Parathyroid adenoma (tissue), 2 donors: ENCODE results near the gene CPM.

Experiments used
- H2AFZ ChIP-seq: fragments of 300-600 bp; sonication (generic); one replicate; pipeline ENCODE4 v1.7.0; 2017; ENCODE audit warnings: antibody characterized with exemption, mild to moderate bottlenecking
- H3K27ac ChIP-seq: fragments of 300-600 bp; sonication (generic); one replicate; pipeline ENCODE4 v1.7.0; 2017
- H3K27me3 ChIP-seq: fragments of 300-600 bp; sonication (generic); one replicate; pipeline ENCODE4 v1.7.0; 2017; ENCODE audit warnings: low read length; ENCODE audit not compliant: control insufficient read depth, insufficient read depth
- H3K36me3 ChIP-seq: fragments of 300-600 bp; sonication (generic); one replicate; pipeline ENCODE4 v1.7.0; 2017; ENCODE audit warnings: low read length; ENCODE audit not compliant: control insufficient read depth, insufficient read depth
- H3K4me1 ChIP-seq: fragments of 300-600 bp; sonication (generic); one replicate; pipeline ENCODE4 v1.7.0; 2017; ENCODE audit warnings: control low read depth
- H3K4me2 ChIP-seq: fragments of 300-600 bp; sonication (generic); one replicate; pipeline ENCODE4 v1.7.0; 2017; ENCODE audit warnings: low read length
- H3K4me3 ChIP-seq: fragments of 300-600 bp; sonication (generic); one replicate; pipeline ENCODE4 v1.7.0; 2017; ENCODE audit warnings: low read depth, low read length
- H3K79me2 ChIP-seq: fragments of 300-600 bp; sonication (generic); one replicate; pipeline ENCODE4 v1.7.0; 2017; ENCODE audit warnings: control low read depth
- H3K9ac ChIP-seq: fragments of 300-600 bp; sonication (generic); one replicate; pipeline ENCODE4 v1.7.0; 2017; ENCODE audit warnings: mild to moderate bottlenecking
- H3K9me3 ChIP-seq: fragments of 300-600 bp; sonication (generic); one replicate; pipeline ENCODE4 v1.7.0; 2017; ENCODE audit warnings: low read length; ENCODE audit not compliant: control insufficient read depth
- TF ChIP-seq, protein P1 (sequence below): fragments of 300-600 bp; sonication (generic); IDR thresholded peaks from one replicate; pipeline ENCODE4 v1.7.0; 2017; ENCODE audit warnings: antibody characterized with exemption, mild to moderate bottlenecking
- donor health status: primary hyperparathyroidism.

CPM gene

DNA sequence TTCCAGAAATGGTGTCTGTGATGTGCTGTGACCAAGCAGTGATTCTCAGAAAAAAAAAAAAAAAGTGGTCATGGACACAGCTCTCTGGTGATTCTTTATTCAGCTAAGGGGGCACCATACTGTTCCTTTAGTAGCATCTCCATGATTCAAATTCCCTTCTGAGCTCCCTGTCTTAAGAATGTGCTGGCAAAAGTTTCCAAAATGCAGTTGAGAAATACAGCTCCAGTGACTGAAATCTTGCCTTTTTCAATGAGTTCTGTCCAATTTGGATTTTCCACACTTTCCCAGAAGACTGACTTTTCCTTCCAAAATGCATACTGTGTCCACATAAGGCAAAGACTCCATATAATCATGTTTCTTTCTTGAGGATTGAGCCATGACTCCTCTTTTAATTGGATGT is 24.3 kb upstream of the CPM start:
- H3K9me3 ChIP-seq: no peaks in the 10 kb centered on the region
- H3K27me3 ChIP-seq: no peaks in the 10 kb centered on the region
- H3K4me2 ChIP-seq: no peak overlapping the region
- no peak overlapping the region for H3K27ac ChIP-seq
- no peaks in the 10 kb centered on the region for H3K36me3 ChIP-seq
- H2AFZ ChIP-seq: no peak overlapping the region
- no peaks in the 10 kb centered on the region for H3K4me1 ChIP-seq
- TF ChIP-seq, protein P1, sequence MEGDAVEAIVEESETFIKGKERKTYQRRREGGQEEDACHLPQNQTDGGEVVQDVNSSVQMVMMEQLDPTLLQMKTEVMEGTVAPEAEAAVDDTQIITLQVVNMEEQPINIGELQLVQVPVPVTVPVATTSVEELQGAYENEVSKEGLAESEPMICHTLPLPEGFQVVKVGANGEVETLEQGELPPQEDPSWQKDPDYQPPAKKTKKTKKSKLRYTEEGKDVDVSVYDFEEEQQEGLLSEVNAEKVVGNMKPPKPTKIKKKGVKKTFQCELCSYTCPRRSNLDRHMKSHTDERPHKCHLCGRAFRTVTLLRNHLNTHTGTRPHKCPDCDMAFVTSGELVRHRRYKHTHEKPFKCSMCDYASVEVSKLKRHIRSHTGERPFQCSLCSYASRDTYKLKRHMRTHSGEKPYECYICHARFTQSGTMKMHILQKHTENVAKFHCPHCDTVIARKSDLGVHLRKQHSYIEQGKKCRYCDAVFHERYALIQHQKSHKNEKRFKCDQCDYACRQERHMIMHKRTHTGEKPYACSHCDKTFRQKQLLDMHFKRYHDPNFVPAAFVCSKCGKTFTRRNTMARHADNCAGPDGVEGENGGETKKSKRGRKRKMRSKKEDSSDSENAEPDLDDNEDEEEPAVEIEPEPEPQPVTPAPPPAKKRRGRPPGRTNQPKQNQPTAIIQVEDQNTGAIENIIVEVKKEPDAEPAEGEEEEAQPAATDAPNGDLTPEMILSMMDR: no peak
- H3K79me2 ChIP-seq: no peaks in the 10 kb centered on the region
- no peak overlapping the region for H3K4me3 ChIP-seq
- H3K9ac ChIP-seq: no peak overlapping the region

DNA sequence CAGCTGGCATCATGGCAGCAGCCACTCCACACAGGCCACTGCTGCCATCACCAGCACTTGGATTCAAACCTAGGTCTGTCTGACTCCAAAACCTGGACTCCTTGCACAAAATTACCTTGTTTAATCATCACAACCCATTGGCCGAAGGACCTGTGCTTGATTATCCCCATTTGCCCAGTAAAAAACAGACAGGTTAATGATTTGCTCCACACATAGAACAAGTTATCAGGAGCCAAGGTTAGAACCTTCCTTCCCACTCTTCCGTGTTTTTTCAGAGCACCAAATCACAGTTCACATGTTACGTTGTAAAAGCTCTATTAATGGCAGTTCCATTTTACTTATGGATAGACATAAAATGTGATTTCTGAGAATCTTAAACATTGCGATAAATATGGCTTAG is 23.5 kb upstream of the CPM start:
- H3K4me2 ChIP-seq: no peak overlapping the region
- H3K79me2 ChIP-seq: no peaks in the 10 kb centered on the region
- H3K36me3 ChIP-seq: no peaks in the 10 kb centered on the region
- TF ChIP-seq, protein P1: no peak
- H3K4me3 ChIP-seq: no peak overlapping the region
- no peak overlapping the region for H3K9ac ChIP-seq
- H3K27me3 ChIP-seq: no peaks in the 10 kb centered on the region
- no peaks in the 10 kb centered on the region for H3K4me1 ChIP-seq
- no peak overlapping the region for H2AFZ ChIP-seq
- no peaks in the 10 kb centered on the region for H3K9me3 ChIP-seq
- no peak overlapping the region for H3K27ac ChIP-seq

DNA sequence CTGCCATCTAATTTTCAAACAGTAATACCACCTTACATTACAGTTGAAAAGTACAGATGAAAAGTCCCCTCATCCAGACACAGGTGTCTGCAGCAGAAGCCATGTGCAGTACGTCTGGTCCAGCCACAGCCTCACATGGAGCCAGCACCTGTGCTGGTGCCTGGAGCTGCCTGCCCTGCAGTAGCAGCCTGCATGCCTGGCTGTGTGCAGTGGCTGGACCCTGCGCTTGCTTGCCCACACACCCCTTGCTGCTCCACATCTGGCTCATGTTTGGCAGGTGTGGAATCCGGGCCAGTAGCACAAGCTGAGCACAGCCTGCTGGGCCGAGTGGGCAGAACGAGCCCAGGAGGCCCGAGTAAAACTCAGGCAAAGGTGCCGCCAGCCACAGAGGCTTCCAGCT is 21.8 kb upstream of the CPM start:
- Histone ChIP-seq H3K4me1 (no peaks in the 10 kb centered on the region), H3K9me3 (no peaks in the 10 kb centered on the region), H3K4me2 (no peak overlapping the region), H3K79me2 (no peaks in the 10 kb centered on the region), H3K27ac (no peak overlapping the region), H3K27me3 (no peaks in the 10 kb centered on the region), H3K9ac (no peak overlapping the region), H3K36me3 (no peaks in the 10 kb centered on the region), H3K4me3 (no peak overlapping the region), H2AFZ (no peak overlapping the region)
- TF ChIP-seq, protein P1: no peak

DNA sequence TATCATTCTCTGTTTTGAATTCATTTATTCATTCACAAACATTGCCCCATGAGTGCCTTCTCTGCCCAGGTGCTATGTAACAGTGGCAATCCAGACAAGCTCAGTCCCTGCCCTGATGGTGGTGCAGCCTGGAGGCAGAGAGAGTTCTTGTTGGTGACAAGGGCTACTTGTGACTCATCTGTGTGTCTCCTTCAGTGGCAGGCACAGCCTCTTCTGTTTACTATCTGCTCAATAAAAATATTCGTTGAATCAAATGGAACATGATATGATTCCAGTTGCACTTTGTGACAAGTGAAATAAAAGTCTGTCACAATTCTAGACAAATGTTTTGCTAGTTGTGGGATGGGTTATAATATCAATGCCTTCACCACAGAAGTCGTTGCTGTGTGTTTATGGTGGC is 20.6 kb upstream of the CPM start:
- no peaks in the 10 kb centered on the region for H3K4me1 ChIP-seq
- no peak overlapping the region for H3K27ac ChIP-seq
- H3K27me3 ChIP-seq: no peaks in the 10 kb centered on the region
- no peaks in the 10 kb centered on the region for H3K79me2 ChIP-seq
- H3K36me3 ChIP-seq: no peaks in the 10 kb centered on the region
- H3K9me3 ChIP-seq: no peaks in the 10 kb centered on the region
- no peak overlapping the region for H3K4me3 ChIP-seq
- H2AFZ ChIP-seq: no peak overlapping the region
- TF ChIP-seq, protein P1: no peak
- H3K4me2 ChIP-seq: no peak overlapping the region
- no peak overlapping the region for H3K9ac ChIP-seq

DNA sequence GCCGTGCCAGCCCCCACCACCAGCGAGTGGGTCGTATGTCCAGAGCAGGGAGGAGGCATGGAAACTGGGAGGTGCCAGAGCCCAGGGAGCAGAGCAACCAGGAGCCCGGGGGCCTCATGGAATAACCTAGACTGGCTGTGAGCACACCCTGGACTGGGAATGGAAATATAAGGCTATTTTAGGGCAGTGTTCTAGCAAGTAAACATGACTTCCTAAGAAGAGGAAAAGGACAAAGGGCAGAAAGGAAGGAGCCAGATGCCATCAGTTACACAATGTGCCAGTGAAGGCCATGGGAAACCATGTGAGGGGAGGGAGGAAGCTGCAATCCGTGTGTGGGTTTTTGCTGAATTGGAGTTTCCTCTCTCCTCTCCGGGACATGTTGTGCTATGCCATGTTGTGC is 18.7 kb upstream of the CPM start:
- no peak overlapping the region for H3K27ac ChIP-seq
- no peaks in the 10 kb centered on the region for H3K79me2 ChIP-seq
- no peak overlapping the region for H3K4me3 ChIP-seq
- H3K4me2 ChIP-seq: no peak overlapping the region
- H3K4me1 ChIP-seq: no peaks in the 10 kb centered on the region
- H2AFZ ChIP-seq: no peak overlapping the region
- no peaks in the 10 kb centered on the region for H3K36me3 ChIP-seq
- no peaks in the 10 kb centered on the region for H3K27me3 ChIP-seq
- no peak overlapping the region for H3K9ac ChIP-seq
- TF ChIP-seq, protein P1: no peak
- no peaks in the 10 kb centered on the region for H3K9me3 ChIP-seq
